Measurements from ENCODE around the gene EFCAB5.
A peak's percentile ranks its signal among the peaks of the same experiment; 100 is the strongest.
"Not testable (repeated sequence)": the region's sequence is repeated elsewhere in the genome, so short reads cannot be mapped to it uniquely, and the experiment has no call there.

Gene EFCAB5

DNA sequence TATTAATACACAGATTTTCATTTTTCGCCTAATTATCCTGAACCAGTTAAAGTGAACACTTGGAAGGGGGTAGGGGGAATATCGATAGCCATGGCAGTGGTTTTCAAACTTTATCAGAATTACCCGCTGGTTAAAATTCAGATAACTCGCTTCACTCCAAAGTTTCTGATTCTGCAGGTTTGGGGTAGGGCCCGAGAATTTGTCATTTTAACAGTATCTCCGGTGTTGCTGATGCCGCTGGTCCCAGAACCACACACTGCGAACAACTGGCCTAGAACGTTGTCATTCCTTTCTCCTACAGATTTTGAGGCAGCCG lies 174.9 kb downstream of the EFCAB5 start:
- peak overlapping the region; percentile 82 for H3K4me3 ChIP-seq (ENCODE audit: low read depth, low read length)
- TF ChIP-seq CTCF (conservative IDR thresholded peaks at IDR 0.05; ENCODE audit: low read depth, low read length) = no peak
- DNase-seq (ENCODE audit: low read depth) = no peak

DNA sequence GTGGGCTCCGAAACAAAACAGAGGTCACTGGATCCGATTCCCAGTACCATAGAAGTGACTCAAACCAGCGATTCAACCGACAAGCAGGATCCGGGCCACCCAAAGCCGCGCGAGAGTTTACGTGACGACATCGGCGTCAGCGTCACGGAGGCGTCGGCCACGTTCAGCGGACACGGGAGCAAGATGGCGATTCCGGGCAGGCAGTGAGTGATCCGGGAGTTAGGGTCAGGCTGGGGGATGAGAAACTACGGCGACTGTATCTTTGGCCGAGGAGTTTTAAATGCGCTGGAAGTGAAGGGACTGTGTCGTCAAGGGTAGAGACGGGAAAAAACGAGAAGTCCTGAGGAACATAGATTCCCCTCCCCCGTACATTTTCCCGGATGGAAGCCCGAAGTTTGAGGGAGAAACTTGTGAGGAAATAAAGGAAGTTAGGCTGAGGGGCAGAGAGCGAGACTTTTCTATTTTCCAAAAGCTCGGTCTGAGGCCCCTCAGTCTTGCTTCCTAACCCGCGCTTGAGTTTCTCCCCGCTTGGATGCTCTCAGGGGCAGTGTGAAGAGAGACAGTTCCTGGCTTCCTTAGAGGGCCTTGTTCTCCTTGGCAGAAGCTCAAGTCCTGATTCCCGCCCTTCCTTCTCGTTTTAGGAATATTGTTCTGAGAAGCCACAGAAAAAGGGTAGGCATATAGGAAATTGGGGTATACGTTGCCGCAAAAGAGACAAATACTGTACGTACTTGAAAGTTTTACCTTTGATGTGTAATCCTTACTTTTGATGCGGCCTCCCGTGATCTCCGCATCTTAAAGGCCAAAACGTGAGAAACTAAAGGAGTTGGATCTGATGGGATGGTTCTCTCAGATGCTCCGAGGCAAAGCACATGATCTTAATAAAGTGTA lies 175.5 kb downstream of the EFCAB5 start, which contains the start of gene NSRP1:
NSRP1 (plus strand) TSS at position 156 of the 891 bp plus-strand sequence; CDS start at position 184, 28 bp downstream.
- peak within 1 kb of the TSS; percentile 82 for H3K4me3 ChIP-seq (ENCODE audit: low read depth, low read length)
- TF ChIP-seq CTCF (conservative IDR thresholded peaks at IDR 0.05; ENCODE audit: low read depth, low read length) = no peak
- peak; percentile 96 for DNase-seq (ENCODE audit: low read depth)

- peak overlapping the region; percentile 82 for H3K4me3 ChIP-seq (ENCODE audit: low read depth, low read length)
- no peak for TF ChIP-seq CTCF (conservative IDR thresholded peaks at IDR 0.05; ENCODE audit: low read depth, low read length)
- peak; percentile 18 for DNase-seq (ENCODE audit: low read depth)
Observed at GRCh38 chr17:30117675-30118081, 176.2 kb downstream of the EFCAB5 start.

DNA sequence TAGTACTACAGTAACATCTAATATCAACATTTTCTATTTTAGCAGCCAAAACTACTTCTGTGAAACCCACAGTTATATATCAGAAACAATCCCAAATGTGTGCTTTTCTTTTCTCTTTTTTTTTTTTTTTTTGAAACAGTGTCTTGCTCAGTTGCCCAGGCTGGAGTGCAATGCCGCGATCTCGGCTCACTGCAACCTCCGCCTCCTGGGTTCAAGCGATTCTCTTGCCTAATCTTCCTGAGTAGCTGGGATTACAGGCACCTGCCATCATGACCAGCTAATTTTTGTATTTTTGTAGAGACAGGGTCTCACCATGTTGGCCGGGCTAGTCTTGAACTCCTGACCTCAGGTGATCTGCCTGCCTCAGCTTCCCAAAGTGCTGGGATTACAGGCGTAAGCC lies 177.2 kb downstream of the EFCAB5 start:
- DNase-seq (ENCODE audit: low read depth); H3K4me3 ChIP-seq (ENCODE audit: low read depth, low read length): not testable (repeated sequence)

GRCh38 chr17:30124273-30124796 lies 182.9 kb downstream of the EFCAB5 start:
- H3K4me3 ChIP-seq (ENCODE audit: low read depth, low read length) = no peak overlapping the region
- TF ChIP-seq CTCF (conservative IDR thresholded peaks at IDR 0.05; ENCODE audit: low read depth, low read length) = no peak
- no peak for DNase-seq (ENCODE audit: low read depth)

GRCh38 chr17:30130121-30130520 lies 188.7 kb downstream of the EFCAB5 start:
- no peak overlapping the region for H3K4me3 ChIP-seq (ENCODE audit: low read depth, low read length)
- TF ChIP-seq CTCF (conservative IDR thresholded peaks at IDR 0.05; ENCODE audit: low read depth, low read length) = no peak
- no peak for DNase-seq (ENCODE audit: low read depth)

GRCh38 chr17:30132615-30133014 lies 191.2 kb downstream of the EFCAB5 start:
- no peak for TF ChIP-seq CTCF (conservative IDR thresholded peaks at IDR 0.05; ENCODE audit: low read depth, low read length)
- DNase-seq (ENCODE audit: low read depth) = no peak
- H3K4me3 ChIP-seq (ENCODE audit: low read depth, low read length) = no peak overlapping the region
